AG10803 (cell line): ENCODE data around the gene EVX2.

Experiments
- DNase-seq: peaks from one replicate; pipeline ENCODE4 v3.0.0; 2010; ENCODE audit warnings: low read depth
- H3K4me3 ChIP-seq: 2 replicates; pipeline ENCODE4 v1.5.1; 2011; ENCODE audit warnings: mild to moderate bottlenecking, low read length, control low read depth
- TF ChIP-seq, protein P1 (sequence below): conservative IDR thresholded peaks from 2 replicates; pipeline ENCODE4 v1.5.1; 2011; ENCODE audit warnings: mild to moderate bottlenecking, low read length, control low read depth, inconsistent platforms

The EVX2 gene

DNA sequence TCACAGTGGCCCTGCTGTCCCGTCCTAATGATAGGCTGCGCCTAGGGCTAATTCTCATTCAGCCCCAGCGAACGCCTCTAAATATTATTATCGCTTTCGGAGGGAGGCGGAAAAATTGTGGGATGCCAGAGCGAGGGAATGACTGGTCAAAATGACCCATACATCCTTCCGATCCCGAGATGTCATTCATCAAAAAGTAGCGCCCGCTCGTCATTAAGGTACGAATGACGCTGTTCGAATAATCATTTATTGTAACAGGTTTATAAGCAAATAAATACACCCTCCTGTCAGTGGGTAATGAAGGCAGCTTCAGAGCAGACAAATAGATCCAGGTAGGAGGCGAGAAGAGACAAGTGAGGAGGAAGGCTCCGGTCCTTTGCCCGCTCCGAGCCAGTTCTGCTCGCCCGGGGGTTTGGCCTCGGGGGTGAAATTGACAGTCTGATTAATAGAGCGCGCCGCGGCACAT is at the start of gene EVX2:
EVX2 (minus strand) TSS at position 167 of the 466 bp plus-strand sequence. CDS start 186 bp downstream, outside the sequence.
- DNase-seq = no peak

DNA sequence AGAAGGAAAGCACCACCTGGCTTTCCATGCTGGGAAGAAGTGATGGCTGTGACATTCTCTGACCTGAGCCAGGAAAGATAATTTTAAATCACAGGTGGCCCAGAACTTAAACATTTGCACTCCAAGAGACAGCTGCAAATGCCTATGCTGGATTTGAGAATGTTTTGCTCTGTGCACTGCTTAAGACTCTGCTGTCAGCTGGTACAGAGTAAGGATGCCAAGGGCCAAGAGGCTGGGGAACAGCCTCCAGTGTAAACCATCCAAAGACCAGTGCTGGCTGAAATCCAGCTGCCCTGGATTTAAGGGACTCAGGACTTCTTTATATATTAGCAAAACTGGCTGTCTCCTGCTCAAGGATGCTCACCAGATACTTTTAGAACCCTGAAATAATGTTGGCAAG is 49.6 kb upstream of the EVX2 start:
- TF ChIP-seq, protein P1, sequence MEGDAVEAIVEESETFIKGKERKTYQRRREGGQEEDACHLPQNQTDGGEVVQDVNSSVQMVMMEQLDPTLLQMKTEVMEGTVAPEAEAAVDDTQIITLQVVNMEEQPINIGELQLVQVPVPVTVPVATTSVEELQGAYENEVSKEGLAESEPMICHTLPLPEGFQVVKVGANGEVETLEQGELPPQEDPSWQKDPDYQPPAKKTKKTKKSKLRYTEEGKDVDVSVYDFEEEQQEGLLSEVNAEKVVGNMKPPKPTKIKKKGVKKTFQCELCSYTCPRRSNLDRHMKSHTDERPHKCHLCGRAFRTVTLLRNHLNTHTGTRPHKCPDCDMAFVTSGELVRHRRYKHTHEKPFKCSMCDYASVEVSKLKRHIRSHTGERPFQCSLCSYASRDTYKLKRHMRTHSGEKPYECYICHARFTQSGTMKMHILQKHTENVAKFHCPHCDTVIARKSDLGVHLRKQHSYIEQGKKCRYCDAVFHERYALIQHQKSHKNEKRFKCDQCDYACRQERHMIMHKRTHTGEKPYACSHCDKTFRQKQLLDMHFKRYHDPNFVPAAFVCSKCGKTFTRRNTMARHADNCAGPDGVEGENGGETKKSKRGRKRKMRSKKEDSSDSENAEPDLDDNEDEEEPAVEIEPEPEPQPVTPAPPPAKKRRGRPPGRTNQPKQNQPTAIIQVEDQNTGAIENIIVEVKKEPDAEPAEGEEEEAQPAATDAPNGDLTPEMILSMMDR = no peak
- no peak for DNase-seq

More for the DNA sequence above, at the start of gene EVX2:
- no peak within 1 kb of the TSS for H3K4me3 ChIP-seq
- TF ChIP-seq, protein P1 = no peak

DNA sequence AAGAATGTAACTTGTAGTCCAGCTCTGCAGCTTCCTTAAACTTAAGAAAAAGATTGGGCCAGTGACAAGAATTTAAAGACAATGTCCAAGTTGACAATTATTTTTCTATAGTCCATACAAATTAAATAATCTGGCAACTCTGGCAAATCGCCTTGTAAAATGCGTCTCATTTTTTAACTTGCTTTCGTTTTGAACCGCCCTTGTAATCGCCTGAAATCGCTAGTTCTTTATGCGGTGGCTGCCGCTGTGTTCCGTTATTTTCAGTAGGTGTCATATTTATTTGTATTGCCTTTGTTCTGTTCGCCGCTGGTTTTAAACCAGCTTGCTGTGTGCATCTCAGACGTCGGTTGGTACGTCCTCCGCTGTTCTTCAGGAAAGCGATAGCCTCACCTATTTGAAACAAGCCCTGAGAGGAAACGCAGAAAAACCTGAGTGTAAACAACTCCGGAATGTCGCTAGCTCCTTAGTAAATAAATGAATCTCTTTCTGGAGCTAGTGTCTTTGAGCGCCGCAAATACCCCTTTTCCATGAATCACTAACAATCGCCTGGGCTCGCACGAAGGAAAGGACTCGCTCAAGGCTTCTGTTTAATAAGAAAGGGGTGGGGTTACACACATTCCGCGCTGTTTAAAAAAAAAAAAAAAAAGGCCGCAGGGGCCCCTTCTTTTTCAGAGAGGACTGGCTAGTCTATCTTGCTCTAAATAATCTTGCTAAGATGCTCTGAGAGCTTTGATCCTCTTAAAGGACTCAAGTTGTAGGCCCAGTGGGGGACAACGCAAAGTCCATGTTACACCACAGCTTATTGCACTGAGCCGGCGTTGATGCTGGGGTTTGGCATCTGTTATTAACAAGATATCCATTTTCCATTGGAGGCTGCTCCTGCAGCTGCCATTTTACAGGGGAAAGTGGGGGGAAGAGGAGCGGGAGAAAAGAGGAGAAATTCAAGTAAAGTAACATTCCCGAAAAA is 48.7 kb upstream of the EVX2 start:
- TF ChIP-seq, protein P1 = no peak
- H3K4me3 ChIP-seq = peak overlapping the region; percentile 59

More for the DNA sequence above, 49.6 kb upstream of the EVX2 start:
- H3K4me3 ChIP-seq = no peak overlapping the region

DNA sequence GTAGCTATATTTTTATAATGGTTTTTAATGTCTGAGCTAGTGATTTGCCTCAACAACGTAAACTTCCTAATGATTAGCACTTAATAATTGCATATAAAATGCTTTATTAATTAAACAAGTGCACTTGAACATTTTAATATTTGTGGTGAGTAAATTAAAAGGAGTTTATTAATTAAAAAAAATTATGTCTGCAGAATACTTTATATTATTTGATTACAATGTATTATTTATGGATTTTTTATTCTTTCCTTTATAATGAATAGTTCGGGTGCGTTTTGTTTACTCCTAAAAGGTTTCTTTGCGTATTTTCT is 48.0 kb upstream of the EVX2 start:
- DNase-seq = no peak
- H3K4me3 ChIP-seq = peak overlapping the region; percentile 59
- TF ChIP-seq, protein P1 = no peak

More for the DNA sequence above, 48.7 kb upstream of the EVX2 start:
- DNase-seq = peak; percentile 67

DNA sequence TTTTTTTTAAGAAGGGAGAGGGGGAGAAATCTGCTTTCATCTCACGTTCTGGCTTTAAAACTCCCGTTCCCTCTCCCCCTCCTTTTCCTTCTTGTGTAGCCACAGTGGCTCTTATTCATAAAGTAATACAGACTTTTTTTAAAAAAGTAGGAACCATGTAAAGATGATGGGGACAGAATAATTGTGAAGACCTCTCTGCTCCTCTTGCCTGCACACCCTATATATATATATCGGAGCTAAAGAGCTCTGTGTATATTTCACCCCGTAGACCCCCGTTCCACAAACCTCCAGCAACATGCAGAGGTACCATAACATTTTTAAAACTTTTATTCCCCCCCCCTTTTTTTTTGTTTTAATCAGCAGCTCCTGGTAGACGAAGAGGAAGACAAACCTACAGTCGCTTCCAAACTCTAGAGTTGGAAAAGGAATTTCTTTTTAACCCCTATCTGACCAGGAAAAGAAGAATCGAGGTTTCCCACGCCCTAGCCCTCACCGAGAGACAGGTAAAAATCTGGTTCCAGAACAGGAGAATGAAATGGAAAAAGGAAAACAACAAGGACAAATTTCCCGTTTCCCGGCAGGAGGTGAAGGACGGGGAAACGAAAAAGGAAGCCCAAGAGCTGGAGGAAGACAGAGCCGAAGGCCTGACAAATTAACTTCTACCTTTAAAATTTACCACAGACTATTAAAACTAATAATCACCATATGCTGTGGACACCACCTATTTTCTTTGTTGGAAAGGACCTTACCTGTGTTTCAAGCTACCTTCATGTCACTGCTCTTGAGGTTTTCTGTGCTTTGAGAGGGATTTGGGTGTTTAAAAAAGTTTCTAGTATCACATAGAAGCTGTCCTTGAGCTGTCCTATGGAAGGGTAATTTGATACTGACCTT is 47.4 kb upstream of the EVX2 start:
- TF ChIP-seq, protein P1 = no peak
- peak overlapping the region; percentile 59 for H3K4me3 ChIP-seq
- no peak for DNase-seq

DNA sequence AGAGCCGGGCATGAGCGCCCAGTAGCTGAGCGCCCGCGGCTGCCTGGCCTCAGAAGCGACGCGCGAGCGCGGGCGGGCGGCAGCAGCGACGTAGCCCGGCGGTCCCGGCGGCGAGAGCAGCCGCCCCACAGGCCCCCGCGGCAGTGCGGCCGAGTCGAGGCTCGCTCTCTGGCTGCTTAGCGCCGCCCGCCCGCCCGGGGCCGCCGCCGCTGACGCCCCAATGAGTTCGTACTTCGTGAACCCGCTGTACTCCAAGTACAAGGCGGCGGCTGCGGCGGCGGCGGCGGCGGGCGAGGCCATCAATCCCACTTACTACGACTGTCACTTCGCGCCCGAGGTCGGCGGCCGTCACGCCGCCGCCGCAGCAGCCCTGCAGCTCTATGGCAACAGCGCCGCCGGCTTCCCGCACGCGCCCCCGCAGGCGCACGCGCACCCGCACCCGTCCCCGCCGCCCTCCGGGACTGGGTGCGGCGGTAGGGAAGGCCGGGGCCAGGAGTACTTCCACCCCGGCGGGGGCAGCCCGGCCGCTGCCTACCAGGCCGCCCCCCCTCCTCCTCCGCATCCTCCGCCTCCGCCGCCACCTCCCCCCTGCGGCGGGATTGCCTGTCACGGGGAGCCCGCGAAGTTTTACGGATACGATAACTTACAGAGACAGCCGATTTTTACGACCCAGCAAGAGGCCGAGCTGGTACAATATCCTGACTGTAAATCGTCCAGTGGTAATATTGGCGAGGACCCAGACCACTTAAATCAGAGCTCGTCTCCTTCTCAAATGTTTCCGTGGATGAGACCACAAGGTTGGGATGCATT is 46.6 kb upstream of the EVX2 start:
- TF ChIP-seq, protein P1 = no peak
- peak overlapping the region; percentile 59 for H3K4me3 ChIP-seq
- peak; percentile 91 for DNase-seq
